Endothelial cell of umbilical vein (primary cell): Measurements from ENCODE around the gene ACOT13. TPM values are rescaled to one million over a fixed set of nuclear protein-coding genes. Genes with fewer than 3 reads are reported as not detected.
A peak's percentile ranks its signal among the peaks of the same experiment; 100 is the strongest.

Experiments
- BruUV-seq: library from RNA; stranded (reverse); fragments of 400-500 nt; replicated peaks from 2 replicates; lab custom pipeline; 2021; lab: Mats Ljungman, UMichigan
- CTCF ChIA-PET: fragments of 300-600, 350-600 bp; sonication (Branson Sonifier 250); formaldehyde crosslinking; loops from one replicate; lab custom pipeline; 2021; ENCODE audit warnings: antibody characterized with exemption, inconsistent platforms; lab: Charles Lee
- POLR2A ChIA-PET: fragments of 300-600, 350-600 bp; sonication (Branson Sonifier 250); formaldehyde crosslinking; loops from one replicate; lab custom pipeline; 2021; ENCODE audit warnings: antibody characterized with exemption, inconsistent platforms; lab: Charles Lee
- DNase-seq: peaks from one replicate; pipeline ENCODE4 v3.0.0-alpha.2; 2011; ENCODE audit warnings: low read depth, low spot score
- FAIRE-seq: peaks from 2 replicates; lab custom pipeline; 2011; peaks lifted over from hg19 to GRCh38; lab: Jason Lieb, UNC
- H2AFZ ChIP-seq: 2 replicates; pipeline ENCODE4 v1.6.0; 2012; ENCODE audit warnings: low read depth, low read length, control low read depth, inconsistent platforms
- H3K27ac ChIP-seq: 2 replicates; pipeline ENCODE4 v1.5.1; 2011; ENCODE audit warnings: low read depth, mild to moderate bottlenecking, control low read depth, low read length, moderate library complexity; ENCODE audit not compliant: insufficient read depth
- H3K27me3 ChIP-seq, 2 experiments: 2 replicates each; pipeline versions ENCODE4 v1.6.0 to v1.6.1; 2011; ENCODE audit warnings: low read length in 2 of 2, mixed read lengths in 1 of 2; ENCODE audit not compliant: control insufficient read depth in 2 of 2, insufficient read depth in 2 of 2
- H3K36me3 ChIP-seq, 2 experiments: 2 replicates in 1 of 2; 3 replicates in 1 of 2; pipeline ENCODE4 v1.5.1; 2011; ENCODE audit warnings: low read length in 2 of 2, mild to moderate bottlenecking in 1 of 2, moderate library complexity in 1 of 2; ENCODE audit not compliant: control insufficient read depth in 2 of 2, insufficient read depth in 2 of 2; ENCODE audit errors: extremely low read depth in 1 of 2
- H3K4me1 ChIP-seq: 3 replicates; pipeline ENCODE4 v1.5.1; 2011; ENCODE audit warnings: mild to moderate bottlenecking, low read length; ENCODE audit not compliant: control insufficient read depth, insufficient read depth; ENCODE audit errors: extremely low read depth
- H3K4me2 ChIP-seq: 2 replicates; pipeline ENCODE4 v1.6.1; 2011; ENCODE audit warnings: low read length, control low read depth, mixed read lengths; ENCODE audit not compliant: insufficient read depth
- H3K4me3 ChIP-seq, 3 experiments: fragments of 200-600 bp in 1 of 3; sonication (generic), shearing (Covaris generic) in 1 of 3; replicated peaks in 1 of 3; 2 replicates each; pipeline ENCODE4 v1.5.1; 2011 to 2016; ENCODE audit warnings: control low read depth in 3 of 3, low read length in 3 of 3, mild to moderate bottlenecking in 2 of 3, inconsistent platforms in 1 of 3, low read depth in 1 of 3, moderate library complexity in 1 of 3; ENCODE audit not compliant: insufficient read depth in 1 of 3
- H3K79me2 ChIP-seq: 2 replicates; pipeline ENCODE4 v1.6.0; 2012; ENCODE audit warnings: low read length, inconsistent platforms; ENCODE audit not compliant: control insufficient read depth, insufficient read depth
- H3K9ac ChIP-seq: replicated peaks from 2 replicates; pipeline ENCODE3; 2011; ENCODE audit warnings: low read length, control low read depth; ENCODE audit not compliant: insufficient read depth; ENCODE audit errors: extremely low read depth
- H3K9me1 ChIP-seq: replicated peaks from 3 replicates; pipeline ENCODE4 v1.6.0; 2011; ENCODE audit warnings: mild to moderate bottlenecking, low read length; ENCODE audit not compliant: control insufficient read depth, insufficient read depth; ENCODE audit errors: extremely low read depth
- H3K9me3 ChIP-seq: replicated peaks from 2 replicates; pipeline ENCODE4 v1.5.1; 2012; ENCODE audit warnings: low read length, inconsistent platforms; ENCODE audit not compliant: control insufficient read depth, insufficient read depth
- H4K20me1 ChIP-seq: replicated peaks from 2 replicates; pipeline ENCODE3; 2011; ENCODE audit warnings: mild to moderate bottlenecking, low read length; ENCODE audit not compliant: control insufficient read depth, insufficient read depth; ENCODE audit errors: extremely low read depth
- EZH2 ChIP-seq: IDR thresholded peaks from 2 replicates; pipeline ENCODE4 v1.6.1; 2012; ENCODE audit warnings: borderline replicate concordance, low read depth, mild to moderate bottlenecking, moderate library complexity, low read length, inconsistent platforms; ENCODE audit not compliant: severe bottlenecking
- FOS ChIP-seq: IDR thresholded peaks from 2 replicates; pipeline ENCODE4 v1.6.1; 2011; ENCODE audit warnings: mild to moderate bottlenecking, low read length, moderate library complexity, borderline replicate concordance; ENCODE audit not compliant: insufficient read depth
- GATA2 ChIP-seq: IDR thresholded peaks from 2 replicates; pipeline ENCODE4 v1.7.0; 2011; ENCODE audit warnings: low read depth, mild to moderate bottlenecking, moderate library complexity, mixed read lengths, low read length; ENCODE audit not compliant: insufficient read length, insufficient read depth
- JUN ChIP-seq: IDR thresholded peaks from 2 replicates; pipeline ENCODE4 v1.6.1; 2011; ENCODE audit warnings: borderline replicate concordance, low read depth; ENCODE audit not compliant: insufficient read length, insufficient read depth
- MYC ChIP-seq: IDR thresholded peaks from one replicate; pipeline ENCODE4 v1.6.1; 2011; ENCODE audit warnings: mild to moderate bottlenecking, low read depth, low read length
- POLR2A ChIP-seq: IDR thresholded peaks from 2 replicates; pipeline ENCODE4 v1.6.1; 2012; ENCODE audit warnings: low read depth, mild to moderate bottlenecking, control low read depth, low read length
- POLR2AphosphoS5 ChIP-seq: IDR thresholded peaks from 2 replicates; pipeline ENCODE4 v1.6.1; 2012; ENCODE audit warnings: low read depth, mild to moderate bottlenecking, control low read depth, low read length, moderate library complexity; ENCODE audit not compliant: insufficient read depth
- dilution Hi-C: fragments of 300-500 bp; cut with MboI; formaldehyde crosslinking; loops from one replicate; pipeline ENCODE4 v1.15.0; 2019; ENCODE audit warnings: low sequenced_read_pairs; ENCODE audit not compliant: extremely low pct_ligation_motif_present
- intact Hi-C: fragments of 100-400 bp; cut with micrococcal nuclease; formaldehyde crosslinking; loops from one replicate; pipeline ENCODE4 v1.10.0; 2022
- polyA plus RNA-seq, 4 experiments: library from polyadenylated mRNA; depleted of rRNA in 3 of 4; stranded (reverse) in 3 of 4; unstranded in 1 of 4; fragments of >200 nt; gene quantifications; 2 replicates each; pipeline versions ENCODE4 v1.2.1 to v1.2.3, GENCODE V29; 2011 to 2012; ENCODE audit warnings: missing spikeins in 1 of 4
- total RNA-seq: library from RNA; stranded (reverse); gene quantifications from 2 replicates; pipeline ENCODE4 v1.2.3, GENCODE V29; 2021
- TF ChIP-seq, protein P1 (sequence below), 2 donors: IDR thresholded peaks; 1 replicate in 1 of 2; 2 replicates in 1 of 2; pipeline ENCODE4 v1.5.1; 2011; ENCODE audit warnings: low read length in 2 of 2, mild to moderate bottlenecking in 2 of 2, moderate library complexity in 2 of 2, control low read depth in 1 of 2, inconsistent platforms in 1 of 2, low read depth in 1 of 2; ENCODE audit not compliant: insufficient read depth in 1 of 2; ENCODE audit errors: extremely low read depth in 1 of 2
- TF ChIP-seq, protein P2 (sequence below): IDR thresholded peaks from 2 replicates; pipeline ENCODE4 v1.6.1; 2011; ENCODE audit not compliant: insufficient read depth, insufficient read length

Gene ACOT13
- total and polyA plus RNA-seq, 2 donors (not counting 3 experiments of a cell fraction or from before 2014, with no cell fraction given): 7.7 to 24.1 TPM

DNA sequence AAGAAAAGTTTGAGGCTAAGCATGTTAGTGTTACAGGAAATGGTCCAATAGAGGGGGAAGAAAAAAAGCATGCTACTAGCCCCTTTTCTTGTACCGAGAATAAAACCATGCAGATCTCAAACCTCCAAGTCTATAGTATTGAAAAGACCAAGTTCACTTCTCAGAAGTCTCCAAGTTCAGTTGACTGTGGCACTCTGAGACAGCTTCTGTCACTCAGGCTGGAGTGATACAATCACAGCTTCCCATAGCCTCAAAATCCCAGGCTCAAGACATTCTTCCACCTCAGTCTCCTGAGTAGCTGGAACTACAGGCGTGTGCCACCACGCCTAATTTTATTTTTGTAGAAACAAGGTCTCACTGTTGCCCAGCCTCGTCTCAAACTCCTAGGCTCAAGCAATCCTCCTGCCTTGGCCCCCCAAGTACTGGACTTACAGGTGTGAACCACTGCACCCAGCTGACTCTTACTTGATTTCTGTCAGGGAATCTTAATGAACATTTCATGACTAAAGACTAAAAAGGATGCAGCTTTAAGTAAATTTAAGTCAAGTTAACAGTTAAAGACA lies 35.9 kb downstream of the ACOT13 start:
- H3K9me1 ChIP-seq: no peaks in the 10 kb centered on the region
- no peak for TF ChIP-seq JUN
- TF ChIP-seq POLR2AphosphoS5: peak; percentile 12
- H3K4me3 ChIP-seq: no peak overlapping the region
- H3K27ac ChIP-seq: no peak overlapping the region
- no peak overlapping the region for H3K9ac ChIP-seq
- DNase-seq: no peak
- no peak for FAIRE-seq
- intact Hi-C loops (loop anchor here (5.0 kb wide), 1 partner anchor 36 kb away; the partner anchor contains the start of genes ACOT13 and TDP2), dilution Hi-C loops (no loop called here)
- peaks cover 19 to 29% of the 10 kb centered on the region in 2 experiments for H3K36me3 ChIP-seq
- no peaks in the 10 kb centered on the region for H3K27me3 ChIP-seq
- no peak overlapping the region for H2AFZ ChIP-seq
- peaks cover 3% of the 10 kb centered on the region for H3K79me2 ChIP-seq
- H3K4me2 ChIP-seq: no peak overlapping the region
- no peaks in the 10 kb centered on the region for H3K9me3 ChIP-seq
- BruUV-seq: no TSS peak
- H3K4me1 ChIP-seq: no peaks in the 10 kb centered on the region
- H4K20me1 ChIP-seq: peaks cover 4% of the 10 kb centered on the region
- CTCF ChIA-PET: interaction anchor here (0.9 to 3.4 kb wide), 2 partner anchors 119 to 121 kb away, joined by 3 to 20 read pairs; no protein-coding TSS in a partner anchor
- POLR2A ChIA-PET: interaction anchor here (0.9 kb wide), 1 partner anchor 427 kb away, joined by 8 read pairs; no protein-coding TSS in a partner anchor

DNA sequence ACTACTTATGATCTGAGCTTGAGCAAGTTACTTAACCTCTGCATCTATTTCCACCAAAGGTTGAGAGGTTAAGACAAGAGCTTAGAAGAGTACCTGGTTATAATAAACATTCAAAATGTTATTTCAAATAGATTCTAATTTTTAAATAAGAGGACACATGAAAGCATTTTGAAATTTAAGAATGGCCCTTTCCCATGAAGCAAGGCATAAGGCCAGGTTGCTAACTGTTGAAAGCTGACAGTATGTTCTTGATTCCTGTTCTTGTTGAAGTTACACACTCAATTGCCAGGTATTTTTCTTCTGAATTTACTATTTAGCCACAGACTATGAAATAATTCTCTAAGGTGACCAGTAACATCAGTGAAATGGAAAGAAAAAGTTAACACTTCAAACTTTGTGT lies 37.6 kb downstream of the ACOT13 start:
- no TSS peak for BruUV-seq
- H2AFZ ChIP-seq: no peak overlapping the region
- H3K9me1 ChIP-seq: no peaks in the 10 kb centered on the region
- no peak overlapping the region for H3K4me3 ChIP-seq
- intact Hi-C loops (loop anchor here (5.0 kb wide), 1 partner anchor 37 kb away; the partner anchor contains the start of genes ACOT13 and TDP2), dilution Hi-C loops (no loop called here)
- H3K79me2 ChIP-seq: peaks cover 7% of the 10 kb centered on the region
- no peaks in the 10 kb centered on the region for H3K4me1 ChIP-seq
- CTCF ChIA-PET: interaction anchor here (0.9 to 3.4 kb wide), 4 partner anchors 13 to 123 kb away, joined by 3 to 20 read pairs (median 3); no protein-coding TSS in a partner anchor
- DNase-seq (no peak), FAIRE-seq (no peak)
- TF ChIP-seq, protein P1, sequence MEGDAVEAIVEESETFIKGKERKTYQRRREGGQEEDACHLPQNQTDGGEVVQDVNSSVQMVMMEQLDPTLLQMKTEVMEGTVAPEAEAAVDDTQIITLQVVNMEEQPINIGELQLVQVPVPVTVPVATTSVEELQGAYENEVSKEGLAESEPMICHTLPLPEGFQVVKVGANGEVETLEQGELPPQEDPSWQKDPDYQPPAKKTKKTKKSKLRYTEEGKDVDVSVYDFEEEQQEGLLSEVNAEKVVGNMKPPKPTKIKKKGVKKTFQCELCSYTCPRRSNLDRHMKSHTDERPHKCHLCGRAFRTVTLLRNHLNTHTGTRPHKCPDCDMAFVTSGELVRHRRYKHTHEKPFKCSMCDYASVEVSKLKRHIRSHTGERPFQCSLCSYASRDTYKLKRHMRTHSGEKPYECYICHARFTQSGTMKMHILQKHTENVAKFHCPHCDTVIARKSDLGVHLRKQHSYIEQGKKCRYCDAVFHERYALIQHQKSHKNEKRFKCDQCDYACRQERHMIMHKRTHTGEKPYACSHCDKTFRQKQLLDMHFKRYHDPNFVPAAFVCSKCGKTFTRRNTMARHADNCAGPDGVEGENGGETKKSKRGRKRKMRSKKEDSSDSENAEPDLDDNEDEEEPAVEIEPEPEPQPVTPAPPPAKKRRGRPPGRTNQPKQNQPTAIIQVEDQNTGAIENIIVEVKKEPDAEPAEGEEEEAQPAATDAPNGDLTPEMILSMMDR (IDR thresholded peaks at IDR 0.05; ENCODE audit: extremely low read depth in 1 of 2, insufficient read depth in 1 of 2, low read depth in 1 of 2, low read length in 2 of 2): no peak
- TF ChIP-seq GATA2: no peak
- no peak for TF ChIP-seq EZH2
- TF ChIP-seq POLR2AphosphoS5: no peak
- no peak for TF ChIP-seq POLR2A
- TF ChIP-seq JUN: no peak
- TF ChIP-seq FOS: no peak
- TF ChIP-seq, protein P2, sequence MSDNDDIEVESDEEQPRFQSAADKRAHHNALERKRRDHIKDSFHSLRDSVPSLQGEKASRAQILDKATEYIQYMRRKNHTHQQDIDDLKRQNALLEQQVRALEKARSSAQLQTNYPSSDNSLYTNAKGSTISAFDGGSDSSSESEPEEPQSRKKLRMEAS: no peak
- no peak for TF ChIP-seq MYC
- POLR2A ChIA-PET: interaction anchor here (1.4 kb wide), 1 partner anchor 15 kb away, joined by 6 read pairs; the partner anchor contains the start of gene C6orf62
- H3K27ac ChIP-seq: no peak overlapping the region
- H3K36me3 ChIP-seq: peaks cover 32 to 41% of the 10 kb centered on the region in 2 experiments
- no peak overlapping the region for H3K9ac ChIP-seq
- peaks cover 4% of the 10 kb centered on the region for H4K20me1 ChIP-seq
- no peak overlapping the region for H3K4me2 ChIP-seq
- no peaks in the 10 kb centered on the region for H3K9me3 ChIP-seq
- H3K27me3 ChIP-seq: no peaks in the 10 kb centered on the region
